GM08714 (cell line): ENCODE results near the gene WNT9B.

Experiments used
- H3K4me3 ChIP-seq: fragments of 200-500 bp; sonication (Bioruptor generic); 2 replicates; pipeline ENCODE4 v1.5.1; 2014; ENCODE audit warnings: mild to moderate bottlenecking, low read length, inconsistent platforms
- ZNF274 ChIP-seq: IDR thresholded peaks from 2 replicates; pipeline ENCODE4 v1.6.1; 2012; ENCODE audit warnings: mild to moderate bottlenecking, low read depth, low read length

WNT9B gene

GRCh38 chr17:46818316-46818928, 33.0 kb upstream of the WNT9B start, which contains the start of gene WNT3:
TSS of gene WNT3 (minus strand) at chr17:46818692. CDS start at chr17:46818597, 95 bp downstream.
- TF ChIP-seq ZNF274 = no peak
- H3K4me3 ChIP-seq = peak within 1 kb of the TSS; percentile 12; the same call in 1 of the 2 replicates

- peak overlapping the region; percentile 12; the same call in 1 of the 2 replicates for H3K4me3 ChIP-seq
- no peak for TF ChIP-seq ZNF274
Observed at GRCh38 chr17:46818929-46819859, 32.2 kb upstream of the WNT9B start.

GRCh38 chr17:46819906-46820351, 31.5 kb upstream of the WNT9B start:
- no peak for TF ChIP-seq ZNF274
- no peak overlapping the region for H3K4me3 ChIP-seq

- H3K4me3 ChIP-seq = no peak overlapping the region
- no peak for TF ChIP-seq ZNF274
Observed at GRCh38 chr17:46820592-46821450, 30.6 kb upstream of the WNT9B start.

DNA sequence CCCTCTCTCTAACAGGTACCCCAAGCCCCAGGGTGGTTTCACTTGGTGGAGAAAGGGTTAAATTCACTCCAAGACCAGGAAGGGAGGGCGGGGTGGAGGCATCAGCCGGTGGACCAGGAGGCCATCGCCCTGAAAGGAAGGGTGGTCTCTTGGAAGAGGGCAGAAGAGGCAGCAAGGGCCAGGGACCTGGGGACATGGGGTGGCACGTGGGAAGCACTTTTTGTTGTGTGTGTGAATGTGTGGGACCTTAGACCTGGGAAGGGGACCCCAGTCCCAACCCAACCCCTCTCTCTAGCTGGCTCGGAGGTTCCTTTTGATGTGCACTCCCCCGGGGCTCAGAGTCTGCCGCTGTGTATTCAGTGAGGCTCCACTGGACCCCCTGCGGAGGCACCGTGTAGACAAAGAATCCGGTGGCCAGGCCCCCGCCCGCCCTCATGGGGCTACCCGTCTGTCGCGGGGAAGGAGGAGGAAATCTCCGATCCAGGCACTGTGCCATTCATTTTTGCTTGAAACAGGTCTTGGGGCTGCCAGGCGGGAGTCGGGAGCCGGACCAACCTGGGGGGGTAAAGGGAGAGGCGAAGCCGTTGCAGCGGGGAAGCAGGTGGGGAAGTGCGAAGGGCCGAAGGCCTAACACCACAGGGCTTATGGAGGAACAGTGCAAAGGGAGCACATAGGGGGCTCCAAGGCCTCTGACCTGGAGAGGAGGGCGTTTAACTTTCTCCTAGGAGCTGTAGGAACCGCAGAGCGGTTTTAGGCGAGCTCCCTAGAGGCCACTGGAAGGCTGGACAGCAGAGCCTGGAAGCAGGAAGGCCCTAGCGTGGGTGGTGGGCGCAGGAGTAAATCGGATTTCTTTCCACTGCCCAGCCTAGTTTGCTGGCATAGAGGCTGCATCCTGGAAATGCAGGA, 29.6 kb upstream of the WNT9B start:
- no peak overlapping the region for H3K4me3 ChIP-seq

GRCh38 chr17:46822388-46822921, 28.9 kb upstream of the WNT9B start:
- TF ChIP-seq ZNF274 = no peak
- no peak overlapping the region for H3K4me3 ChIP-seq

More for the DNA sequence above, 29.6 kb upstream of the WNT9B start:
- TF ChIP-seq ZNF274 = no peak

- no peak for TF ChIP-seq ZNF274
Observed at GRCh38 chr17:46823657-46824056, 27.7 kb upstream of the WNT9B start.

DNA sequence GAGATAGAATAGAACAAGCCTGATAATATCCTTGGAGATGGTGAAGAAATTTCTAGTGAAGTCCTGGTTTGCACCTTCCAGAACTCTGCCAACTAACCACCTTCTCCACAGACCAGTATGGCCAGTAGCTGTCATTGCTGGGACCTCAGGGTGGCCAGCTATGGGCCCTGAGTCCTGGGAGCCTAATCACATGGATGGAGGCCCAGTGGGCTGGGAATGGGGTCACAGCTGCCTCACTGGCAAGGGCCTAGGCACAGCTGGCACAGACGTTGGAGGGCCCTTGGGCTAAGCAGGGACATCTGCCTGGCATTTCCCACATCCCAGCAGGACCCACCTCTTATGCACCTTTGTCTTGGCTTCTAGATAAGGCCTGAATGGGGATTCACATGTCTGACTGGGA, 25.3 kb upstream of the WNT9B start:
- no peak for TF ChIP-seq ZNF274
- H3K4me3 ChIP-seq = no peak overlapping the region

More at GRCh38 chr17:46823657-46824056, 27.7 kb upstream of the WNT9B start:
- H3K4me3 ChIP-seq = no peak overlapping the region

DNA sequence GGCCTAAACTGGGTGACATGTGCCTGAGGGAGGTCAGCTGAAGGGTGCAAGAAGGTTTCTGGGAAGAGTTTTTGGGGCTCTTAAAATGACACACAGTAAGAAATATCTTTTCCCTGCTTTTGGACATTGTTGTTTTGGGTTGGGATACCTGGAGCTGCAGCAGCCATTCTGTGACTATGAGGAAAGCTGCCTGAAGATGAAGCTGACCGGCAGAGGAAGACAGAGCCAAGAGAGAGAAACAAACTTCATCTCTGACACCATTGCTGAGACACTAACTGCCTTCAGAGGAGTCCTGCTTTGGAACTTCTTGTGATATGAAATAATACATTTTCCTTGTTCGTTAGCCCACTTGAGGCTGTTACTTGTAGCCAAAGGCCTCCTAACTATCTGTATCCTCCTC, 24.1 kb upstream of the WNT9B start:
- no peak for TF ChIP-seq ZNF274
- no peak overlapping the region for H3K4me3 ChIP-seq

DNA sequence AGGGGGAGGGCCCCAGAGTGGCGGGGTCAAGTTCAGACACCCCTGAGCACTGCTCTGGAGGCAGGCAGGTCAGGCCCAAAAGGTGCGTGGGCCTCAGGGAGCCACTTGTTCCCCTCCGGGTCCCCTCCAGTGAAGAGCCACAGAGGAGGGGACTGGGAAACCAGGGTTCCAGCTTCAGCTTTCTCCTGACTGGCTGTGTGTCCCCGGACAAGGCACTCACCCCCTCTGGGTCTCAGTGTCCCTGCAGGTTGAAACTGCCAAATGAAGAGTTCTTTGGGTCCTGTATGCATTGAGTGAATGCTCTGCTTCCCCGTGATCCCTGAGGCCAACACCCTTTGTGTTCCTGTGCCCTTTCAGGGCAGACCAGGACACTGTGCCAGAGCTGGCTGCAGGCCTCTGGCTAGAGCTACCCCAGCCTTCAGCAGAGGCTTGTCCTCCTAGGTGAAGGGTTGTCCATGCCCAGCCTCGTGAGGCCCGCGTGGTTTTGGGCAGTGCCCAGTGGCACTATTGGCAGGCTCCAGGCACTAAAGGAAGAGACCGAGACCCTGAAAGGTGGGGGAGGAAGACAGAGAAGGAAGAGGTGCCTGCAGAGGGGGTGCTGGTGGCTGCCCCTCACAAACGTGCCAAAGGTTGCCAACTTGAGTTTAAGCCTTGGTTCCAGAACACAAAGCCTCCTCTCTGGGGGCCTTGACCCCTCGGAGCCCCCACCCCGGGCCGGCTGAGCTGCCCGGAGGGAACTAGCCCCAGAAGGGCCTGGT, 19.6 kb upstream of the WNT9B start:
- H3K4me3 ChIP-seq = no peak overlapping the region
- TF ChIP-seq ZNF274 = no peak

- no peak overlapping the region for H3K4me3 ChIP-seq
- TF ChIP-seq ZNF274 = no peak
Observed at GRCh38 chr17:46832331-46832821, 19.0 kb upstream of the WNT9B start.
